T-helper 22 cell (primary cell): ENCODE data around the gene NFATC2.

Source experiments
- DNase-seq: peaks from one replicate; pipeline ENCODE4 v3.0.0-alpha.2; 2020; ENCODE audit warnings: low read depth

NFATC2 gene

GRCh38 chr20:51450984-51451383 is 91.5 kb downstream of the NFATC2 start:
- DNase-seq, result no peak

GRCh38 chr20:51450221-51450712 is 92.3 kb downstream of the NFATC2 start:
- DNase-seq, result no peak

GRCh38 chr20:51449498-51450220 is 92.9 kb downstream of the NFATC2 start:
- no peak for DNase-seq

GRCh38 chr20:51447765-51448148 is 94.8 kb downstream of the NFATC2 start:
- no peak for DNase-seq

DNA sequence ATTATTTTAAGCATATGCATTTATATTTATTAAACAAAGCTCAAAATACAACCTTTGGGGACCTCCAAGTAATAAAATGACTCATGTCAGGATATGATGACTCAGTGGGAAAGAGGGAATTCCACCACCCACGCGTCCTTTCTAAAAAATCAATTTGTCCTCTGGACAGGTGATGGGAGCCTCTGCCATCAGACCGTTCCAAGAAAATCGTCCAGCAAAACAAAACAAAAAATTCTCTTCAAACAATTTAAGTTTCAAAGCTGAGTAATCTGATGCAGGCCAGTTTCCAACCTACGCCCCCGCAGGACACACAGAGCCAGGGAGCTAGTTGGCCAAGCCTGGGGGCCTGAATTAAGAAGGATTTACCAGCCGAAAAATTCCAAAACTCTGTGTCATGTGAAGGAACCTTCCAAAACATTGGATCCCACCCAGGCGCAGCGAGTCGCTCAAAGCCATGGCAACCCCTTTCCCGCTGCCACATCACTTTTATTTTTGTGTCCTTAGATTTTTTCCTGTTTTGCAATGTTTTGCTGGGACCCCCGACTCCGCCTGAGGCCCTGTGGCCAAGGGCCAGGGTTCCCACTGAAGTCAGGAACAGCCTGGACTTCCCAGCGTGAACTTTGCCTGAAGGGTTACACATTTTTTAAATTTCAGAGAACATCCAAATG is 95.3 kb downstream of the NFATC2 start:
- DNase-seq, result no peak

DNA sequence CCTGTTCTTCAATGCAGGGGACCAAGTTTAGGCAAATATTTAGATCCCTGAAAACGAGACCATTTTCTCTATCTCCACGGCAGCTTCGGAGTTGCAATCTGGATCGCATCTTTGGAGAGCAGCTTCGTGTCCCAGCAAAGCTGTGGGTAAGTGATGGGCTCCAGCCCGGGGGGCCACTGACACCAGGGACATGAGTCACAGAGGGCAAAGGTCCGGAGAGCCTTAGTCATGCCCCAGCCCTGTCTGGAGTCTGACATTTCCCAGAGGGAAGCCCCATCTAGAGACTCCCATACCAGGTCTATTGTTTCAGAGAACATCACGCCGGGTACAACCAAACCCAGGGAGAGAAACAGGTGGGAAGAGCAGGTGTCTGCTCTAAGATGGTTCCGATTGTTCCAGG is 95.9 kb downstream of the NFATC2 start:
- DNase-seq, result no peak

- DNase-seq, result no peak
Measured at GRCh38 chr20:51446230-51446629, 96.3 kb downstream of the NFATC2 start.

DNA sequence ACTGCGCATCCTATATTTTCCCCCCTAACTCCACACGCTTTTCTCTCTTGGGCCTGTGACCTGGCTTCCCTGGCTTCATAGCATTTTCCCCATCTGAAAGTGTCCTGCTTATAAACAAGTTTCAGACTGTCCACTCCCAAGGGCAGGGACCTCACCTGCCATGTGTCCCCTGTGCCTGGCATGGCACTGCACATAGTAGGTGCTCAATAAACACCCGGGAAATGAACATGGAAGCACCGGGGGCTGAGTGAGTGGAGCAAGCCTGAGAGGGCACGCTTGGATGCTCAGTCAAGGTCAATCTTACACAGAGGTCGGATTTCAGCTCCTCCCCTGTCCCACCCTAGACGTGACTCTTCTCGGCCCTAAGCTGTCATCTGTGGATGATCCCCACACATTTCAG is 96.9 kb downstream of the NFATC2 start:
- no peak for DNase-seq

GRCh38 chr20:51444922-51445438 is 97.5 kb downstream of the NFATC2 start:
- DNase-seq, result no peak

- DNase-seq, result no peak
Measured at GRCh38 chr20:51444467-51444866, 98.1 kb downstream of the NFATC2 start.

DNA sequence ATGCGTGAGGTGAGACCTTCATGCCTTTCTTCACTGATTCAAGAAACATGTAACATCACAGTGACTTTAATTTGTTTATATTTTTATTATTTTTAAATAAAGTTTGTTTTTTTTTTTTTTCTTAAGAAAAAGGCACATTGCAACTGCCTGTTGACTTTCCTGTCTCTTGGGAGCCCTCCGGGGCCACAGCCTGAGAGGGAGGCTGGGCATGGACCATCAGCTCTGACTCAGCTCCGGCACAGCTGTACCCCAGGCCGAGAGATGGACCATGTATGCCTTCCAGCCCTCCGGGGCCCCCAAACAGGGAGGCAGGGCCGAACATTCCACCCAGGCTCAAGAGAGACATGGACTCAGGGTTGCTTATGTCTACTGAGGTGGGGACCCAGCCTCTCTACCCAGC is 99.9 kb downstream of the NFATC2 start:
- DNase-seq, result no peak

GRCh38 chr20:51440589-51440988 is 101.9 kb downstream of the NFATC2 start:
- DNase-seq, result no peak

DNA sequence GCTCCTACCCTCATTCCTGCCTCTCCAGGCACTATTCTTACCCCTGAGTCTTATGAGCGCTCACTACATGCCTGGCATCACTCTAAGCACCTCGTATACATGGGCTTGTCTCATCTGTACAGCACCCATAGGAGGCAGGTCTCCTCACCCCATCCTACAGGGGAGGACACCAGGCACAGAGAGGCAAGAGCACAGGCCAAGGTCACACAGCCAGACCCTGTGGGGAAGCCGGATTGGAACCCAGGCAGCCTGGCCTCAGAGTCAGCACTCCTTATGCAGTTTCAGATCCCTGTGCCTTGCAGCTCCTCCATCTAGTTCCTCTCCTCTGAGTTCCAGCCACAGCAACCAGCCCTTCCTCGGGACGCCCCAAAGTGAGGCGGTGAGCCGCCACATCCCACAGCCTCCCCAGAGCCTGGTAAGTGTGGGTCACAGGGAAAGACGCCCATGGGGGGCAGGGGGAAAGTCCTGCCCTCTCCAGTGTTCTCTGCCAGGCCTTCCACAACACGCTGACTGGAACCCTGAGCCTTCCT is 103.3 kb downstream of the NFATC2 start:
- no peak for DNase-seq

GRCh38 chr20:51438136-51438535 is 104.4 kb downstream of the NFATC2 start:
- DNase-seq, result no peak

GRCh38 chr20:51437182-51437924 is 105.2 kb downstream of the NFATC2 start:
- DNase-seq, result no peak

DNA sequence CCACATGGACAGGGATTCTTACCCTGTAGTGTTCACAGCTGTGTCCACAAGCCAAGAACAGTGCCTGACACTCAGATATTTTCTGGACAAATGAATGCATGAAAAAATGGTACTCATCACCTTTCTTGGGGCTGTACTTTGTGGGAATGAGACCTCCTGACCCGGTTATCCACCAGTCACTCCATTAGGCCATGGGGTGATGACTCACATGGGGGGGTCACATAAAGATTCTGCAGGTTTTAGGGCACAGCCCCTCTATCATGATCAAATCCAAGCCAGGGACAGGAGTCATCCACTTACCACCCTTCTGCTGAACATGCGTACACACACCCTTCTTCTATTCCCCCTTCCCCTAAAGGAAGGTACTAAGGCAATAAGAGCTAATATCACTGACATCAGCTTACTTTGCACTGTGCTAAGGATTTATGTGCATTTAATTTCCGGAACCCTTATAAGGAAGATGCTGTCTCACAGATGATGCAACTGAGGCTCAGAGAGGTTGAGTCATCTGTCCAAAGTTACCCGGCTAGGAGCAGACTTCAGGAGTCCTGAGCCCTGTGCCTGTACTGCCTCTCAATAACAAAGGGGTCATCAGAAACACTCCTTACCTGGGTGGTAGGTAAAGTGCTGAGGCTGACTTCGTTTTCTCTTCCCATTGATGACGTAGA is 107.8 kb downstream of the NFATC2 start:
- no peak for DNase-seq

GRCh38 chr20:51434026-51434425 is 108.5 kb downstream of the NFATC2 start:
- no peak for DNase-seq

GRCh38 chr20:51432875-51433274 is 109.6 kb downstream of the NFATC2 start:
- DNase-seq, result no peak

DNA sequence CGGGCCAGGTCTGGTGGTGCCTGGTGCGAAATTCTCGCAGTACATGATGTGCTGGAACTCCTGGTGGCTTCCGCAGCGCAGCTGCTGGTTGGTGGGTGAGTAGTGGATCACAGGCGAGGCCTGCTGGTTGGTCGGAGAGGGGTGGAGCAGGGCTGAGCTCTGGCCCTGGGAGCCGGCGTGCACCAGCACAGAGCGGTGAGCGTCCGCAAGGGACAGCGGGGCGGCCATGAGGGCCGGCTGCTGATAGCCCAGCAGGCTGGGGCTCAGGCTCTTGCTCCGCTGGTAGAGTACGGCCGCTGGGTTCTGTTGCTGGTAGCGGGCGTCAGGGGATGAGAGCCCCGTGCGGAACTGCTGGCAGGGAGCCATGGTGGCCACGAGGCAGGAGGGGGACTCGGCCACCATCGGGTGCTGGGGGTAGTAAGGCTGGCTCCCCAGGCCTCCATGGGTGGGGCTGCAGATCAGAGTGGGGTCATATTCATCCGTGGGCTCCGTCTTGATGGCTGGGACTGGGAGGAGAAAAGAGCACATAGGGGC is 110.2 kb downstream of the NFATC2 start:
- DNase-seq, result no peak

DNA sequence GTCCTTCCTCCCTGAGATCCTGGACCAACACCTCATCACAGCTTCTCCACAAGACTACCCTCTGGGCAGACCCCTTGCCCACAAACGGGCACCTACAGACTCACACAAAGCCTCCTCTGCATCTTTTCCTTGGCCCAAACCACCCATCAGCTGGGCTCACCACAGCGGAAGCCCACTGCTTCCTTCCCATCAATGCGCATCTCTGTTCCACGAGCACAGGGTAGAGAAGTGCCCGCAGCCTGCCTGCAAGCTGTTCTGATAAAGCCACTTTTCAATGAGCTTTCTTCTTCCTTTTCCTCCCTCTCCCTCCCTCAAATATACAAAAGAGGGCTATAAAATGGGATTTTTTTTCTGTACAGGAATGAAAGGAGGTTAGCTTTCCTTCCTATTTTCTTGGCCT is 111.2 kb downstream of the NFATC2 start:
- no peak for DNase-seq

DNA sequence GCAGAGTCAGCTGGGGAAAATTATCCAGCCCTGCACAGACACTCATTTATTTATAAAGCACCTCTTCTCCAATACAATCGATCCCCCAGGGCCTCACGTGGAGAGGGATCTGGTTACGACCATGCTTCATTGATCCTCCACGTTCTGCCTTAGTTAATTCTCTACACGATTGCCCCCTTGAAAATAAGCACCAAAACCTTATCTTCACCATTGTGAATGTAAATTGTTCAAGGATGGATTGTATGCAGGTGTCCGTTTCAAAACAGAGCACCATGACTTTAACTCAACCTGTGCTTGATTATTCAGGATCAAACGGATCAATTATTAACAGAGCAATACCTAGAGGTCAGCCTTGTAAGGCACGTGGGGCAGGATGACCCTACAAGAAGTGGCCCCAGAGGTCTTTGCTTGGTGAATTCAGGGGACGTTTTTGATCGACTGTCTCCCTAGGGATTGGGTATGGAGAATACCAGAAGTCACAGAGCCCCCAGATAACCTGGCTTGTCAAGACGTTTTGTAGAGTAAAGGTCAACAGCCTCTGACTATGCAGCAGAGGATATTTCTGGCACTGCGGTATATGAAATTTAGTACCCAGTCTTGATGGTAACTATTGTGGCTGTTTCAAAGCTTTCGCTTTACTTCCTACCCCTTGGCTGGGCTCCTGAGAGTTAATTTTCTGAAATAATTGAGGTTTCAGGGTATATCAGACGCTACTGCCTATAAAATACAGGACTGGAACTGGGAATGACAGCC is 112.1 kb downstream of the NFATC2 start:
- DNase-seq, result no peak
